GM12872 (cell line): Measurements from ENCODE around the gene CRAMP1.

Experiments used
- TF ChIP-seq, protein P1 (sequence below): IDR thresholded peaks from 3 replicates; pipeline ENCODE4 v1.5.1; 2011; ENCODE audit warnings: low read depth, mild to moderate bottlenecking, low read length, moderate library complexity; ENCODE audit not compliant: insufficient read depth

Gene CRAMP1

GRCh38 chr16:1688807-1689560, 76.8 kb downstream of the CRAMP1 start:
- TF ChIP-seq, protein P1, sequence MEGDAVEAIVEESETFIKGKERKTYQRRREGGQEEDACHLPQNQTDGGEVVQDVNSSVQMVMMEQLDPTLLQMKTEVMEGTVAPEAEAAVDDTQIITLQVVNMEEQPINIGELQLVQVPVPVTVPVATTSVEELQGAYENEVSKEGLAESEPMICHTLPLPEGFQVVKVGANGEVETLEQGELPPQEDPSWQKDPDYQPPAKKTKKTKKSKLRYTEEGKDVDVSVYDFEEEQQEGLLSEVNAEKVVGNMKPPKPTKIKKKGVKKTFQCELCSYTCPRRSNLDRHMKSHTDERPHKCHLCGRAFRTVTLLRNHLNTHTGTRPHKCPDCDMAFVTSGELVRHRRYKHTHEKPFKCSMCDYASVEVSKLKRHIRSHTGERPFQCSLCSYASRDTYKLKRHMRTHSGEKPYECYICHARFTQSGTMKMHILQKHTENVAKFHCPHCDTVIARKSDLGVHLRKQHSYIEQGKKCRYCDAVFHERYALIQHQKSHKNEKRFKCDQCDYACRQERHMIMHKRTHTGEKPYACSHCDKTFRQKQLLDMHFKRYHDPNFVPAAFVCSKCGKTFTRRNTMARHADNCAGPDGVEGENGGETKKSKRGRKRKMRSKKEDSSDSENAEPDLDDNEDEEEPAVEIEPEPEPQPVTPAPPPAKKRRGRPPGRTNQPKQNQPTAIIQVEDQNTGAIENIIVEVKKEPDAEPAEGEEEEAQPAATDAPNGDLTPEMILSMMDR, result no peak

GRCh38 chr16:1689853-1690252, 77.7 kb downstream of the CRAMP1 start:
- TF ChIP-seq, protein P1, result no peak

DNA sequence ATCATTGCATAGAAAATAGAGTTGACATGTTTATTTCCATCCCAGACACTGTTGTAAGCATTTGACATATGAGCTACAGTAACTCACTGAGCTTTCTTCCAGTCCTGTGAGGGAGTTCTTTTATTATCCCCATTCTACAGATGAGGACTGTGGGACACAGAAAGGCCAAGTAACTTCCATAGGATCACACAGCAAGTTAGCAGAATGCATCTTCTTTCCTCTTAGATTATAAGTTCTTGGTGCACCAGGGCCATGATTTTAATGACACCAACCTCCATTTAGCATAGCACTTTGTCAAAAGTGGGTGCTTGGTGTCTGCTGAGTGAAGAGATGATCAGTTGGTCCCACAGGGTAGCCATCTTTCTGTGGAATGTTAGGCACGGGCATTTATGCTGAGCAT, 78.7 kb downstream of the CRAMP1 start:
- TF ChIP-seq, protein P1, result no peak

GRCh38 chr16:1691276-1691675, 79.1 kb downstream of the CRAMP1 start:
- TF ChIP-seq, protein P1, result 0 out of 3 replicates have a peak, but pooled peaks have one; percentile 2

- TF ChIP-seq, protein P1, result no peak
These were observed 79.8 kb downstream of the CRAMP1 start for GRCh38 chr16:1691956-1692355.

- TF ChIP-seq, protein P1, result no peak
These were observed 84.7 kb downstream of the CRAMP1 start for GRCh38 chr16:1696863-1697262.

DNA sequence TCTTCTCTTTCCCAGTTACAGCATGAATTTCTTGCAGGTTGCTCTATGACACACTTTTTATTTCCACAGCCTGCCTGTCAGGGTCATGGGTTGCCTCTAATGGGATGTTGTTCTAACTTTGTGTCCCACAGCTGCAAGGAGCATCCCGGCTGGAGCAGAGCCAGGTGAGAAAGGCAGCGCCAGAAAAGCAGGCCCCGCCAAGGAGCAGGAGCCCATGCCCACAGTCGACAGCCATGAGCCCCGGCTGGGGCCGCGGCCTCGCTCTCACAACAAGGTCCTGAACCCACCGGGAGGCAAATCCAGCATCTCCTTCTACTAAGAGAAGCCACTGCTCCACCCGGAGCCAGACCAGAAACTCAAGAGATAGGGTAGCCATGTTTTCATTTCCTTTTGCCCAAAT, 86.5 kb downstream of the CRAMP1 start:
- TF ChIP-seq, protein P1, result no peak

DNA sequence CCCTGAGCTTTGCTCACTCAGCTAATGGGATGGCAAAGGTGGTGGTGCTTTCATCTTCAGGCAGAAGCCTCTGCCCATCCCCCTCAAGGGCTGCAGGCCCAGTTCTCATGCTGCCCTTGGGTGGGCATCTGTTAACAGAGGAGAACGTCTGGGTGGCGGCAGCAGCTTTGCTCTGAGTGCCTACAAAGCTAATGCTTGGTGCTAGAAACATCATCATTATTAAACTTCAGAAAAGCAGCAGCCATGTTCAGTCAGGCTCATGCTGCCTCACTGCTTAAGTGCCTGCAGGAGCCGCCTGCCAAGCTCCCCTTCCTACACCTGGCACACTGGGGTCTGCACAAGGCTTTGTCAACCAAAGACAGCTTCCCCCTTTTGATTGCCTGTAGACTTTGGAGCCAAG, 88.1 kb downstream of the CRAMP1 start:
- TF ChIP-seq, protein P1, result no peak
